ENCODE results near the gene CD58.
"Not testable (repeated sequence)": the region's sequence is repeated elsewhere in the genome, so short reads cannot be mapped to it uniquely, and the experiment has no call there.

The CD58 gene

GRCh38 chr1:116570358-116571214 is at the start of gene CD58:
CD58 (minus strand) TSS chr1:116571026; CDS start chr1:116570972, 54 bp downstream.
- peak; percentile 80 for DNase-seq (ENCODE audit: low read depth)

GRCh38 chr1:116620392-116620791 is 49.6 kb upstream of the CD58 start:
- not testable (repeated sequence) for DNase-seq (ENCODE audit: low read depth)

GRCh38 chr1:116619106-116619505 is 48.3 kb upstream of the CD58 start:
- not testable (repeated sequence) for DNase-seq (ENCODE audit: low read depth)

GRCh38 chr1:116617808-116618207 is 47.0 kb upstream of the CD58 start:
- not testable (repeated sequence) for DNase-seq (ENCODE audit: low read depth)

- not testable (repeated sequence) for DNase-seq (ENCODE audit: low read depth)
Measured at GRCh38 chr1:116613825-116614224, 43.0 kb upstream of the CD58 start.

GRCh38 chr1:116609801-116610371 is 39.1 kb upstream of the CD58 start:
- not testable (repeated sequence) for DNase-seq (ENCODE audit: low read depth)

- DNase-seq (ENCODE audit: low read depth), result not testable (repeated sequence)
Measured at GRCh38 chr1:116608841-116609240, 38.0 kb upstream of the CD58 start.

- DNase-seq (ENCODE audit: low read depth), result not testable (repeated sequence)
Measured at GRCh38 chr1:116608151-116608550, 37.3 kb upstream of the CD58 start.

GRCh38 chr1:116607463-116607862 is 36.6 kb upstream of the CD58 start:
- DNase-seq (ENCODE audit: low read depth), result not testable (repeated sequence)

GRCh38 chr1:116606067-116606466 is 35.2 kb upstream of the CD58 start:
- DNase-seq (ENCODE audit: low read depth), result not testable (repeated sequence)

GRCh38 chr1:116605315-116605714 is 34.5 kb upstream of the CD58 start:
- DNase-seq (ENCODE audit: low read depth), result no peak

GRCh38 chr1:116604408-116604807 is 33.6 kb upstream of the CD58 start:
- not testable (repeated sequence) for DNase-seq (ENCODE audit: low read depth)

GRCh38 chr1:116603646-116604045 is 32.8 kb upstream of the CD58 start:
- DNase-seq (ENCODE audit: low read depth), result not testable (repeated sequence)

- not testable (repeated sequence) for DNase-seq (ENCODE audit: low read depth)
Measured at GRCh38 chr1:116599369-116599768, 28.5 kb upstream of the CD58 start.

- not testable (repeated sequence) for DNase-seq (ENCODE audit: low read depth)
Measured at GRCh38 chr1:116598420-116599036, 27.7 kb upstream of the CD58 start.

- DNase-seq (ENCODE audit: low read depth), result not testable (repeated sequence)
Measured at GRCh38 chr1:116597388-116597787, 26.6 kb upstream of the CD58 start.

GRCh38 chr1:116596742-116597307 is 26.0 kb upstream of the CD58 start:
- not testable (repeated sequence) for DNase-seq (ENCODE audit: low read depth)

GRCh38 chr1:116595946-116596741 is 25.3 kb upstream of the CD58 start:
- DNase-seq (ENCODE audit: low read depth), result peak; percentile 26

- peak; percentile 27 for DNase-seq (ENCODE audit: low read depth)
Measured at GRCh38 chr1:116595065-116595840, 24.4 kb upstream of the CD58 start.

GRCh38 chr1:116593977-116594376 is 23.2 kb upstream of the CD58 start:
- DNase-seq (ENCODE audit: low read depth), result not testable (repeated sequence)

- DNase-seq (ENCODE audit: low read depth), result not testable (repeated sequence)
Measured at GRCh38 chr1:116593401-116593800, 22.6 kb upstream of the CD58 start.
